K562 (cell line): ENCODE measurements around the gene NIPSNAP3A. TPM values are rescaled to one million over a fixed set of nuclear protein-coding genes. Genes with fewer than 3 reads are reported as not detected.

ENCODE experiments used
- CEBPG ChIP-seq, 3 experiments: fragments of 200-800 bp in 1 of 3; sonication (Bioruptor generic) in 1 of 3; sonication (generic) in 1 of 3; formaldehyde crosslinking in 1 of 3; IDR thresholded peaks in 2 of 3; conservative IDR thresholded peaks in 1 of 3; 2 replicates each; pipeline versions ENCODE4 v1.6.1 to v1.8.0; 2016 to 2022; ENCODE audit warnings: missing compliant biosample characterization in 2 of 3, missing genetic modification characterization in 2 of 3, mild to moderate bottlenecking in 1 of 3, missing genetic modification reagents in 1 of 3
- CHD1 ChIP-seq: fragments of 200-600 bp; sonication (generic); IDR thresholded peaks from one replicate; pipeline ENCODE4 v1.6.1; 2012; ENCODE audit warnings: mild to moderate bottlenecking, moderate library complexity, low read length, inconsistent platforms
- CREM ChIP-seq: IDR thresholded peaks from 2 replicates; pipeline ENCODE4 v1.6.1; 2014; ENCODE audit warnings: antibody characterized with exemption, low read depth
- E2F6 ChIP-seq, 2 experiments: IDR thresholded peaks; 2 replicates each; pipeline ENCODE4 v1.6.1; 2011; ENCODE audit warnings: borderline replicate concordance in 1 of 2, control low read depth in 1 of 2, low read depth in 1 of 2, low read length in 1 of 2, mild to moderate bottlenecking in 1 of 2, mixed read lengths in 1 of 2, moderate library complexity in 1 of 2; ENCODE audit not compliant: insufficient read depth in 1 of 2, insufficient read length in 1 of 2, poor library complexity in 1 of 2, severe bottlenecking in 1 of 2; ENCODE audit errors: extremely low read depth in 1 of 2
- FOXM1 ChIP-seq, 2 experiments: fragments of 450-650 bp in 1 of 2; sonication (generic) in 1 of 2; formaldehyde crosslinking in 1 of 2; IDR thresholded peaks; 2 replicates each; pipeline versions ENCODE4 v1.6.1 to v1.9.0; 2017 to 2022; ENCODE audit warnings: low read depth in 2 of 2, mild to moderate bottlenecking in 2 of 2, missing genetic modification reagents in 1 of 2, moderate library complexity in 1 of 2
- GMEB1 ChIP-seq: fragments of 250-450 bp; sonication (Bioruptor Pico); IDR thresholded peaks from 2 replicates; pipeline ENCODE4 v1.4.0; 2020; ENCODE audit warnings: mild to moderate bottlenecking
- HNRNPH1 ChIP-seq: fragments of 200-400 bp; formaldehyde crosslinking; optimal IDR thresholded peaks from 2 replicates; pipeline ENCODE3; 2017; ENCODE audit warnings: low read depth, mild to moderate bottlenecking, low read length, moderate library complexity
- HNRNPLL ChIP-seq: fragments of 200-400 bp; formaldehyde crosslinking; IDR thresholded peaks from 2 replicates; pipeline ENCODE4 v1.6.1; 2017; ENCODE audit warnings: low read length, low read depth, mild to moderate bottlenecking; ENCODE audit not compliant: poor library complexity, severe bottlenecking
- PHF8 ChIP-seq: fragments of 200-600 bp; sonication (generic); IDR thresholded peaks from 2 replicates; pipeline ENCODE4 v1.6.1; 2012; ENCODE audit warnings: mixed run types, mild to moderate bottlenecking, inconsistent platforms, low read length, moderate library complexity, borderline replicate concordance
- RBM39 ChIP-seq: fragments of 200-400 bp; formaldehyde crosslinking; optimal IDR thresholded peaks from 2 replicates; pipeline ENCODE3; 2018; ENCODE audit warnings: low read depth, low read length
- SMC3 ChIP-seq: conservative IDR thresholded peaks from 2 replicates; pipeline ENCODE4 v1.6.1; 2011; ENCODE audit warnings: low read depth, low read length, improper control_type of control experiment; ENCODE audit not compliant: insufficient read depth
- TBP ChIP-seq: optimal IDR thresholded peaks from 2 replicates; pipeline ENCODE3; 2011; ENCODE audit warnings: low read depth, low read length, improper control_type of control experiment
- UBTF ChIP-seq, 2 experiments: IDR thresholded peaks; 2 replicates each; pipeline ENCODE4 v1.6.1; 2012; ENCODE audit warnings: improper control_type of control experiment in 2 of 2, low read depth in 2 of 2, low read length in 2 of 2, borderline replicate concordance in 1 of 2
- ZNF146 ChIP-seq: IDR thresholded peaks from one replicate; pipeline ENCODE4 v1.6.1; 2018; ENCODE audit warnings: missing compliant biosample characterization; ENCODE audit not compliant: unreplicated experiment
- ZNF586 ChIP-seq: fragments of 450-650 bp; formaldehyde crosslinking; conservative IDR thresholded peaks from 2 replicates; pipeline ENCODE4 v1.4.0; 2020; ENCODE audit warnings: mild to moderate bottlenecking, moderate library complexity
- polyA plus RNA-seq, 8 experiments: library from polyadenylated mRNA; depleted of rRNA in 4 of 8; stranded (reverse) in 5 of 8; unstranded in 3 of 8; fragments of >200 nt; fragmentation: Nextera tagmentation in 2 of 8; fragmentation: Illumina TruSeq in 1 of 8; extraction: Ambion mirVana in 2 of 8; extraction: Trizol in 1 of 8; gene quantifications; 2 replicates each; pipeline versions ENCODE4 v1.2.1 to v1.2.3, GENCODE V29; 2011 to 2014; ENCODE audit warnings: inconsistent platforms in 1 of 8, missing spikeins in 1 of 8
- total RNA-seq, 7 experiments: library from RNA; depleted of rRNA in 6 of 7; stranded (reverse); fragments of >200 nt in 6 of 7; fragmentation: Illumina TruSeq in 2 of 7; extraction: Trizol in 2 of 7; gene quantifications; 2 replicates each; pipeline versions ENCODE4 v1.2.1 to v1.2.3, GENCODE V29; 2011 to 2021; ENCODE audit warnings: low replicate concordance in 1 of 7

NIPSNAP3A gene
- total and polyA plus RNA-seq, 9 of the 15 experiments (the other 6 are each of a cell fraction or from before 2014, with no cell fraction given), result 25.3 to 132 (median 40.5) TPM

- no peak for TF ChIP-seq ZNF146
- TF ChIP-seq CHD1, result peak; percentile 6
- TF ChIP-seq E2F6 (IDR thresholded peaks at IDR 0.05; ENCODE audit: borderline replicate concordance in 1 of 2, extremely low read depth in 1 of 2, insufficient read depth in 1 of 2, insufficient read length in 1 of 2, low read depth in 1 of 2, low read length in 1 of 2, poor library complexity in 1 of 2, severe bottlenecking in 1 of 2), result peak in 1 of 2 experiments; percentile 26
- peak; percentile 43 for TF ChIP-seq CREM
- no peak for TF ChIP-seq RBM39
- TF ChIP-seq SMC3, result 0 out of 2 replicates have a peak, but pooled peaks have one; percentile 1
- no peak for TF ChIP-seq HNRNPH1
- TF ChIP-seq UBTF (IDR thresholded peaks at IDR 0.05; ENCODE audit: borderline replicate concordance in 1 of 2, low read depth in 2 of 2, low read length in 2 of 2), result 0 out of 4 replicates have a peak, but pooled peaks of 1 of the 2 experiments have one; percentile 15
- TF ChIP-seq PHF8, result peak; percentile 80
- 0 out of 2 replicates have a peak, but pooled peaks have one; percentile 12 for TF ChIP-seq GMEB1 (CRISPR knock-in tag)
- no peak for TF ChIP-seq CEBPG (CRISPR knock-in tag; IDR thresholded peaks at IDR 0.05)
- no peak for TF ChIP-seq CEBPG (tag; conservative IDR thresholded peaks at IDR 0.05 in 1 of 2, IDR thresholded peaks at IDR 0.05 in 1 of 2)
- no peak for TF ChIP-seq FOXM1 (IDR thresholded peaks at IDR 0.05; ENCODE audit: low read depth)
- 0 out of 2 replicates have a peak, but pooled peaks have one; percentile 12 for TF ChIP-seq FOXM1 (CRISPR knock-in tag; IDR thresholded peaks at IDR 0.05; ENCODE audit: low read depth)
- peak; percentile 88 for TF ChIP-seq HNRNPLL
- TF ChIP-seq TBP, result peak; percentile 70
- no peak for TF ChIP-seq ZNF586 (CRISPR knock-in tag)
These were observed at the start of gene NIPSNAP3A (continued) for GRCh38 chr9:104747565-104748358.
